B cell (primary cell): ENCODE results near the gene CH25H. TPM values are rescaled to one million over a fixed set of nuclear protein-coding genes. Genes with fewer than 3 reads are reported as not detected.

Experiments
- ATAC-seq: fragments of 200-7000 bp; cut with Tn5 transposase; one replicate; pipeline ENCODE4 v1.10.0; 2021; ENCODE audit warnings: low read depth, mild to moderate bottlenecking, moderate number of reproducible peaks, moderate library complexity
- CTCF ChIA-PET: fragments of 350-600 bp; sonication (Branson Sonifier 250); formaldehyde crosslinking; loops from one replicate; lab custom pipeline; 2021; ENCODE audit warnings: antibody characterized with exemption, inconsistent platforms; lab: Charles Lee
- POLR2A ChIA-PET: fragments of 350-600 bp; sonication (Branson Sonifier 250); formaldehyde crosslinking; loops from one replicate; lab custom pipeline; 2021; ENCODE audit warnings: antibody characterized with exemption; lab: Charles Lee
- DNase-seq: peaks from one replicate; pipeline ENCODE4 v3.0.0; 2013
- H2AFZ ChIP-seq: 2 replicates; pipeline ENCODE4 v1.6.1; 2012; ENCODE audit warnings: mild to moderate bottlenecking, low read depth, low read length; ENCODE audit not compliant: insufficient read depth, poor library complexity, severe bottlenecking
- H3K27ac ChIP-seq, 2 donors: 1 replicate in 1 of 2; 2 replicates in 1 of 2; pipeline ENCODE4 v1.5.1; 2012 to 2013; ENCODE audit warnings: low read length in 2 of 2, mild to moderate bottlenecking in 2 of 2, moderate library complexity in 1 of 2
- H3K27me3 ChIP-seq, 4 experiments: fragments of 200-600 bp in 1 of 4; sonication (generic) in 1 of 4; replicated peaks in 1 of 4; 1 replicate in 2 of 4; 2 replicates in 2 of 4; pipeline versions ENCODE4 v1.6.1 to v1.7.0; 2013 to 2016; ENCODE audit warnings: low read length in 3 of 4, mild to moderate bottlenecking in 2 of 4, mixed read lengths in 1 of 4, moderate library complexity in 1 of 4; ENCODE audit not compliant: insufficient read depth in 4 of 4, control insufficient read depth in 3 of 4; ENCODE audit errors: control extremely low read depth in 1 of 4
- H3K36me3 ChIP-seq, 2 experiments: replicated peaks in 1 of 2; 1 replicate in 1 of 2; 2 replicates in 1 of 2; pipeline versions ENCODE4 v1.6.1 to v1.7.1; 2013; ENCODE audit warnings: low read length in 1 of 2; ENCODE audit not compliant: insufficient read depth in 2 of 2, control insufficient read depth in 1 of 2; ENCODE audit errors: control extremely low read depth in 1 of 2, extremely low read depth in 1 of 2
- H3K4me1 ChIP-seq, 2 donors: fragments of 200-600 bp in 1 of 2; sonication (generic) in 1 of 2; 1 replicate in 1 of 2; 2 replicates in 1 of 2; pipeline versions ENCODE4 v1.5.1 to v1.6.1; 2013 to 2017; ENCODE audit warnings: low read length in 2 of 2; ENCODE audit not compliant: control insufficient read depth in 2 of 2, insufficient read depth in 2 of 2
- H3K4me2 ChIP-seq: replicated peaks from 2 replicates; pipeline ENCODE3; 2012; ENCODE audit warnings: mild to moderate bottlenecking, low read depth, low read length; ENCODE audit not compliant: poor library complexity, severe bottlenecking
- H3K4me3 ChIP-seq, 5 experiments: fragments of 200-600 bp in 1 of 5; sonication (generic) in 1 of 5; 1 replicate in 3 of 5; 2 replicates in 2 of 5; pipeline versions ENCODE4 v1.5.1 to v1.7.0; 2011 to 2016; ENCODE audit warnings: low read length in 4 of 5, mild to moderate bottlenecking in 4 of 5, low read depth in 2 of 5, control low read depth in 1 of 5, moderate library complexity in 1 of 5; ENCODE audit not compliant: insufficient read depth in 1 of 5; ENCODE audit errors: control extremely low read depth in 1 of 5, extremely low read depth in 1 of 5
- H3K79me2 ChIP-seq: fragments of 200-600 bp; sonication (generic); one replicate; pipeline ENCODE4 v1.6.0; 2016; ENCODE audit warnings: low read length; ENCODE audit not compliant: control insufficient read depth, insufficient read depth
- H3K9ac ChIP-seq: fragments of 200-600 bp; sonication (generic); 2 replicates; pipeline ENCODE4 v1.6.1; 2017; ENCODE audit warnings: mild to moderate bottlenecking, low read length, moderate library complexity
- H3K9me3 ChIP-seq, 3 donors: one replicate each; pipeline versions ENCODE4 v1.6.1 to v1.7.1; 2013; ENCODE audit warnings: low read length in 2 of 3; ENCODE audit not compliant: control insufficient read depth in 2 of 3, insufficient read depth in 1 of 3; ENCODE audit errors: control extremely low read depth in 1 of 3
- H4K20me1 ChIP-seq: 2 replicates; pipeline ENCODE4 v1.6.0; 2012; ENCODE audit warnings: mild to moderate bottlenecking, low read length; ENCODE audit not compliant: insufficient read depth, control insufficient read depth, poor library complexity, severe bottlenecking
- H3K27ac Mint-ChIP-seq: one replicate; pipeline ENCODE4 v1.8.0; 2021; ENCODE audit warnings: mixed read lengths
- H3K27me3 Mint-ChIP-seq: one replicate; pipeline ENCODE4 v1.8.0; 2021; ENCODE audit warnings: mixed read lengths
- H3K4me1 Mint-ChIP-seq: one replicate; pipeline ENCODE4 v1.8.0; 2021; ENCODE audit warnings: mixed read lengths
- H3K4me3 Mint-ChIP-seq: one replicate; pipeline ENCODE4 v1.8.0; 2021; ENCODE audit warnings: mixed read lengths
- H3K9me3 Mint-ChIP-seq: one replicate; pipeline ENCODE4 v1.8.0; 2022; ENCODE audit warnings: mixed read lengths; ENCODE audit not compliant: insufficient read depth
- EZH2 ChIP-seq: IDR thresholded peaks from 2 replicates; pipeline ENCODE4 v1.6.1; 2012; ENCODE audit warnings: borderline replicate concordance, low read depth, mild to moderate bottlenecking, moderate library complexity, low read length; ENCODE audit not compliant: insufficient read depth, poor library complexity, severe bottlenecking
- WGBS: methylation state at CpG from one replicate; pipeline ENCODE4 v1.1.5; 2013; ENCODE audit warnings: missing lambda C conversion rate; ENCODE audit not compliant: insufficient coverage; 5-methylcytosine and 5-hydroxymethylcytosine counted together
- intact Hi-C: fragments of 100-400 bp; cut with micrococcal nuclease; formaldehyde crosslinking; loops from one replicate; pipeline ENCODE4 v1.10.0; 2022
- polyA plus RNA-seq: library from polyadenylated mRNA; depleted of rRNA; stranded (reverse); fragments of >200 nt; gene quantifications from 2 replicates; pipeline ENCODE4 v1.2.3, GENCODE V29; 2012
- total RNA-seq, 2 donors: library from RNA; stranded (reverse); fragments of 120-200 nt in 1 of 2; gene quantifications; 1 replicate in 1 of 2; 2 replicates in 1 of 2; pipeline versions ENCODE4 v1.2.3 to v1.2.4, GENCODE V29; 2013 to 2022
- TF ChIP-seq, protein P1 (sequence below): fragments of 200-600 bp; IDR thresholded peaks from one replicate; pipeline ENCODE4 v1.8.0; 2022; ENCODE audit warnings: antibody characterized with exemption, mild to moderate bottlenecking

Gene CH25H
- total and polyA plus RNA-seq, 2 donors (not counting 1 experiment from before 2014, with no cell fraction given), result not detected

DNA sequence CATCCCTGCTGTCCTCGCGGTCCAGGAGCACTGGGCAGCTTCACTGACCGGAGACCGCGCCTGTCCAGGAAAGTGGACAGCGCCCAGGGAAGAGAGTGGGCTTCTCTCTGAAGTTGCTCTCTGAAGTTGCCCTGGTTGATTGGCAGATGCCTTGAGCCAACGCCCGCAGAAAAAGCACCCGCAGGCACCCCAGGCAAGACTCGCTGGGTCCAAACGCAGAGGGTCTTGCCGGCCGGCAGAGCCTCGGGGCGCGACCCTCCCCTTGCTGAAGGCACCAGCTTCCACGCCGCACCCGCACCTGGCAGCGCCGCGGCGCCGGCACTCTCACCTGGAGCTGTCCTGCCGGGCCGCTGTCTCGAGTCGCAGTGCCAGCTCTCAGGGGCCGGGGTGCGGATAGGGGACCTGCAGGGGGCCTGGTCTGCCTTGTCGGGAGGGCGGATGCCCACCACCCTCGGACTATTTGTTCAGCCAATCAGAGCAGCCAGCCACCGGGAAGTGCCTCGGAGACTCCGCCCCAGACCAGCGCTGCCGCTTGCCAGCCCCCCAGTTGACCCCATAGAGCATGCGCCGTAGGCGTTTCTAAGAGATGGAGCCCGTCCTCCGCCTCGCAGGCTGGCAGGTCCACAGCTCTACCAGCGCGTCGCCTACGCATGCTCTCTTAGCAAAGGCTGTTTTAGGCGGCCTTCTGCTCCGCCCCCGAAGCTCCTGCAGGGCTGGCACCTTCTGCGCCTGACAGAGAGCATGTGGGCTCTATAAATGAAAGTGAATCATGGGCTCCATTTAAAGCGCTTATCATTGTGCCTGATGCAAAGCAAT lies 44.5 kb upstream of the CH25H start, which contains the start of gene LIPA:
Gene LIPA (minus strand): TSS at position 367 of the 816 bp plus-strand sequence. CDS start 4,127 bp downstream, outside the sequence.
- Mint-ChIP-seq H3K9me3 (no peaks in the 10 kb centered on the region), H3K27me3 (no peaks in the 10 kb centered on the region), H3K4me3 (peak within 1 kb of the TSS; percentile 94), H3K4me1 (peaks cover 24% of the 10 kb centered on the region), H3K27ac (peak within 1 kb of the TSS; percentile 85)
- H3K4me3 ChIP-seq, result peak within 1 kb of the TSS; percentile 65 to 92 (median 84)
- ChIA-PET CTCF (interaction anchor here (0.9 to 2.3 kb wide), 8 partner anchors 9 to 172 kb away, joined by 3 to 13 read pairs (median 4); no protein-coding TSS in a partner anchor), POLR2A (interaction anchor here (2.3 kb wide), 1 partner anchor 163 kb away, joined by 11 read pairs; the partner anchor contains the start of gene IFIT5)
- peak within 1 kb of the TSS; percentile 82 for H3K4me2 ChIP-seq
- DNase-seq (peak; percentile 99), ATAC-seq (peak; percentile 95)
- peaks cover 35% of the 10 kb centered on the region for H3K79me2 ChIP-seq
- peak within 1 kb of the TSS; percentile 82 for H3K9ac ChIP-seq
- H2AFZ ChIP-seq, result peak within 1 kb of the TSS; percentile 86
- no peaks in the 10 kb centered on the region for H4K20me1 ChIP-seq
- TF ChIP-seq, protein P1, sequence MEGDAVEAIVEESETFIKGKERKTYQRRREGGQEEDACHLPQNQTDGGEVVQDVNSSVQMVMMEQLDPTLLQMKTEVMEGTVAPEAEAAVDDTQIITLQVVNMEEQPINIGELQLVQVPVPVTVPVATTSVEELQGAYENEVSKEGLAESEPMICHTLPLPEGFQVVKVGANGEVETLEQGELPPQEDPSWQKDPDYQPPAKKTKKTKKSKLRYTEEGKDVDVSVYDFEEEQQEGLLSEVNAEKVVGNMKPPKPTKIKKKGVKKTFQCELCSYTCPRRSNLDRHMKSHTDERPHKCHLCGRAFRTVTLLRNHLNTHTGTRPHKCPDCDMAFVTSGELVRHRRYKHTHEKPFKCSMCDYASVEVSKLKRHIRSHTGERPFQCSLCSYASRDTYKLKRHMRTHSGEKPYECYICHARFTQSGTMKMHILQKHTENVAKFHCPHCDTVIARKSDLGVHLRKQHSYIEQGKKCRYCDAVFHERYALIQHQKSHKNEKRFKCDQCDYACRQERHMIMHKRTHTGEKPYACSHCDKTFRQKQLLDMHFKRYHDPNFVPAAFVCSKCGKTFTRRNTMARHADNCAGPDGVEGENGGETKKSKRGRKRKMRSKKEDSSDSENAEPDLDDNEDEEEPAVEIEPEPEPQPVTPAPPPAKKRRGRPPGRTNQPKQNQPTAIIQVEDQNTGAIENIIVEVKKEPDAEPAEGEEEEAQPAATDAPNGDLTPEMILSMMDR, result no peak
- no peak for TF ChIP-seq EZH2
- H3K27me3 ChIP-seq, result no peaks in the 10 kb centered on the region
- WGBS, result under 1% methylated on average over 48 of the region's 53 CpGs
- H3K36me3 ChIP-seq, result no peaks in the 10 kb centered on the region
- peaks cover 0 to 12% (median 9%) of the 10 kb centered on the region in 3 donors for H3K9me3 ChIP-seq
- intact Hi-C loops, result loop anchor here (1.0 to 5.0 kb wide), 7 partner anchors 35 to 1389 kb away; partner anchors contain the start of genes IFIT5, KIF20B, KLLN and PTEN
- H3K27ac ChIP-seq, result peak within 1 kb of the TSS; percentile 48 to 71
- peaks cover 18% of the 10 kb centered on the region in 2 donors for H3K4me1 ChIP-seq
